Omental fat pad (tissue), 4 donors: ENCODE results near the gene STX12. TPM values are rescaled to one million over a fixed set of nuclear protein-coding genes. Genes with fewer than 3 reads are reported as not detected.
"Not testable (repeated sequence)": the region's sequence is repeated elsewhere in the genome, so short reads cannot be mapped to it uniquely, and the experiment has no call there.

Experiments
- ATAC-seq: fragments of 150-250 bp; one replicate; pipeline ENCODE4 v1.9.1; 2016; ENCODE audit warnings: mild to moderate bottlenecking, moderate library complexity; ENCODE audit not compliant: low FRiP score
- DNase-seq: peaks from one replicate; pipeline ENCODE4 v3.0.0-alpha.2; 2019; ENCODE audit warnings: low spot score
- CTCF ChIP-seq, 3 donors: fragments of 450-650 bp; IDR thresholded peaks; one replicate each; pipeline ENCODE4 v1.5.1; 2016 to 2017; ENCODE audit warnings: antibody characterized with exemption in 3 of 3, mild to moderate bottlenecking in 3 of 3, moderate library complexity in 2 of 3
- total RNA-seq, 4 donors: library from RNA; depleted of rRNA; stranded (reverse); fragments of >200 nt; gene quantifications; one replicate each; pipeline ENCODE4 v1.1.0, GENCODE V29; 2016

Gene STX12
- total RNA-seq, 4 donors from 2014 or later = 78.5 to 116 (median 95.7) TPM

- no peak for ATAC-seq
- DNase-seq = no peak
- no peak for TF ChIP-seq CTCF (IDR thresholded peaks at IDR 0.05)
These were observed 36.9 kb downstream of the STX12 start for GRCh38 chr1:27809883-27810282.

GRCh38 chr1:27811741-27812500 lies 38.9 kb downstream of the STX12 start:
- ATAC-seq = no peak
- no peak for DNase-seq
- no peak for TF ChIP-seq CTCF (IDR thresholded peaks at IDR 0.05)

GRCh38 chr1:27816921-27817630 lies 44.1 kb downstream of the STX12 start:
- DNase-seq (no peak), ATAC-seq (peak; percentile 44)
- no peak for TF ChIP-seq CTCF (IDR thresholded peaks at IDR 0.05)

GRCh38 chr1:27821761-27822315 lies 48.8 kb downstream of the STX12 start:
- no peak for DNase-seq
- no peak for ATAC-seq
- TF ChIP-seq CTCF (IDR thresholded peaks at IDR 0.05) = no peak

- DNase-seq (no peak), ATAC-seq (no peak)
- no peak for TF ChIP-seq CTCF (IDR thresholded peaks at IDR 0.05)
These were observed 50.8 kb downstream of the STX12 start for GRCh38 chr1:27823784-27824183.

- TF ChIP-seq CTCF (IDR thresholded peaks at IDR 0.05) = no peak
- ATAC-seq = no peak
- no peak for DNase-seq
These were observed 51.4 kb downstream of the STX12 start for GRCh38 chr1:27824411-27824810.

GRCh38 chr1:27829339-27829960 lies 56.4 kb downstream of the STX12 start:
- not testable (repeated sequence) for DNase-seq, ATAC-seq
